T-helper 1 cell treated with Interleukin-12 subunit alpha and Interleukin-12 subunit beta and Interleukin-4 antibody, amounts not matched to agents 30 μg/mL and 1 μg/mL, for 36 hours (primary cell): ENCODE measurements around the gene TSPAN8.

Experiments
- H3K27ac Mint-ChIP-seq: one replicate; pipeline ENCODE4 v1.8.0; 2021; ENCODE audit warnings: mild to moderate bottlenecking, mixed read lengths
- H3K27me3 Mint-ChIP-seq: one replicate; pipeline ENCODE4 v1.8.0; 2021; ENCODE audit warnings: low read depth, mixed read lengths
- H3K36me3 Mint-ChIP-seq: one replicate; pipeline ENCODE4 v1.8.0; 2021; ENCODE audit warnings: low read depth, mixed read lengths
- H3K4me1 Mint-ChIP-seq: one replicate; pipeline ENCODE4 v1.8.0; 2021; ENCODE audit warnings: low read depth, mixed read lengths
- H3K4me3 Mint-ChIP-seq: one replicate; pipeline ENCODE4 v1.8.0; 2021; ENCODE audit warnings: mild to moderate bottlenecking, moderate library complexity, mixed read lengths
- H3K9me3 Mint-ChIP-seq: one replicate; pipeline ENCODE4 v1.8.0; 2021; ENCODE audit warnings: mixed read lengths

Gene TSPAN8

DNA sequence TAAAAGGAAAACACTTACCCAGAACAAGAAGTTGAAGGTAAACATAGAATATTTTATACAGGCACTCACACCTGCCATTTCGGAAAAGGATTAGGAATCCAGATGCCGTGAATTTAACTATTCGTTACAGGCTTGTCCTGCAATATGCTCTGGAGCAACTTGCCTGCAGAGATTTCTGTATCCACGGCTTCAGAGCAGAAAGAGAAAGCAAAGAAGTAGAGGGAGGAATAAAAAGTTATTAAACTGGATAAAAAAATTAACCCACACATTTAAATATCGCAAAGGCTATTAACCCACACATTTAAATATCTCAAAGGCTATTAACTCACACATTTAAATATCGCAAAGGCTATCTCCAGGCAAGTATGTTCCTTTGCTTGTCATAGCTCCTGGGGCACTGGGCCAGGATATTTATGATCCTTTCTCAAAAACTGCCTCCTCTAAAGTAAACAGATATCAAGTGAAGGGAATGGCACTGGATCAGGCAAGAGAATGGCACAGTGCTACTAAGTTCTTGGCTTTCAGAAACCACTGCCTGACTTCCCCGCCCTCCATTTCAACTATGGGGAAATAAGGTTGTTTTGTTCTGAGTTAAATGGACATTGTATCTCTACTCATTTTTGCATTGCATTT, at the start of gene TSPAN8:
TSS of gene TSPAN8 (minus strand) at position 399 of the 633 bp plus-strand sequence. CDS start at position 78, 321 bp downstream.
- Mint-ChIP-seq H3K4me3 (no peak within 1 kb of the TSS), H3K9me3 (no peaks in the 10 kb centered on the region), H3K27me3 (no peaks in the 10 kb centered on the region), H3K27ac (no peak within 1 kb of the TSS), H3K4me1 (no peaks in the 10 kb centered on the region), H3K36me3 (no peaks in the 10 kb centered on the region)

DNA sequence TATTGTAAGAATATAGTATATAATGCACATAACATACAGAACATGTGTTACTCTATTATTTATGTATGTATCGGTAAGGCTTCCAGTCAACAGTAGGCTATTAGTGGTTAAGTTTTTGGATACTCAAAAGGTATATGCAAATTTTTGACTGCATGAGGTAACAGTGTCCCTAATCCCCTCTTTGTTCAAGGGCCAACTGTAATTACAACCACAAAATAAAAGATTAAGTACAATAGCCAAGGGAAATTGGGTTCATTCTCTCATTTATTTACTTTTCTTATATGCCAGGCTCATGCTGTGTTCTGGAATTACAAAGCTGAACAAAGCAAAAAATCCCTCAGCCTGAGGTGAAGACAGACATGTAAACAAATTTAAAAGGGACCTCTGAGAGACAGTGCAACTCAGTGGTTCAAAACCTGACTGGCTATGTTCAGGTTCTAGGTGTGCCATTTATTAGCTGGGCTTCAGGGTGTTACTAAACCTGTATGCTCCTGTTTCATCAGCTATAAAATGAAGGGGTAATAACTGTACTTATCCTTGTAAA, 43.4 kb upstream of the TSPAN8 start:
- no peaks in the 10 kb centered on the region for H3K4me1 Mint-ChIP-seq
- no peak overlapping the region for H3K4me3 Mint-ChIP-seq
- H3K27me3 Mint-ChIP-seq, result no peaks in the 10 kb centered on the region
- H3K9me3 Mint-ChIP-seq, result no peaks in the 10 kb centered on the region
- H3K36me3 Mint-ChIP-seq, result no peaks in the 10 kb centered on the region
- H3K27ac Mint-ChIP-seq, result no peak overlapping the region

DNA sequence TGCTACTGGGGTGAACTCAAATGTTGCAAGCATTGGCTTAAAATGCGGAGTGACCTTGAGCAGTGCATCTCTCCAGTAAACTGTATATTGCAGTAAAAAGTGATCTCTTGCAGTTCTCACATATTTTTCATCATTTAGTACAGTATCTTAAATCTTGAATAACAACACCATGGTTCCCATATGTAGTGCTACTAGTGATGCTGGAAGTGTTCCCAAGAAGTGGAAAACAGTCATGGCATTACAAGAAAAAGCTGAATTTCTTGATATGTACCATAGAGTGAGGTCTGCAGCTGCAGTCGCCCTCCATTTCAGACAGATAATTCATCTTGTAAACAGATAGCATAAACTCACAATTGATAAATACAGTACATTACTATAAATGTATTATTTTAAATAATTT, 42.9 kb upstream of the TSPAN8 start:
- Mint-ChIP-seq H3K27ac (no peak overlapping the region), H3K4me3 (no peak overlapping the region), H3K36me3 (no peaks in the 10 kb centered on the region), H3K9me3 (no peaks in the 10 kb centered on the region), H3K4me1 (no peaks in the 10 kb centered on the region), H3K27me3 (no peaks in the 10 kb centered on the region)

DNA sequence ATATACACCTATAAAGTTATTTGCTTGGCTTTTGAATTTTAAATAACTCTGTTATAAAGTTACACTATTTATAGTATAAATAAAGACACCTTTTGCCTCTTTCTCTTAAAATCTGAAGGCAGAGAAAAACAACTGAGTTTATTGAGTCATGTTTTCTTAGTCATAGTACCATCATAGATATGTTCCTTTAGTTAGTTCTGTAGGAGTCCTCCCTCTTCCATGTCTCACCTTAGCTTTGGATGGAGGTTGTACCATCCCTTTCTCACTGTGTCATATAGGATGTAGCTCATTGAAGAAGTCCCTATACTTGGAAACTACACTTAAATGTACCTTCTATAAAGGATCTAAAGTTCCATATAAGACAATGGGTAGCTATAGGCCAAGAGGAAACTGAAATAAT, 39.7 kb upstream of the TSPAN8 start:
- no peaks in the 10 kb centered on the region for H3K9me3 Mint-ChIP-seq
- no peaks in the 10 kb centered on the region for H3K36me3 Mint-ChIP-seq
- no peak overlapping the region for H3K4me3 Mint-ChIP-seq

GRCh38 chr12:71195338-71195896, 37.6 kb upstream of the TSPAN8 start:
- no peaks in the 10 kb centered on the region for H3K36me3 Mint-ChIP-seq
- no peak overlapping the region for H3K4me3 Mint-ChIP-seq
- H3K27ac Mint-ChIP-seq, result no peak overlapping the region
- H3K27me3 Mint-ChIP-seq, result no peaks in the 10 kb centered on the region
- H3K4me1 Mint-ChIP-seq, result no peaks in the 10 kb centered on the region
- H3K9me3 Mint-ChIP-seq, result no peaks in the 10 kb centered on the region

More for the DNA sequence above, 39.7 kb upstream of the TSPAN8 start:
- Mint-ChIP-seq H3K27ac (no peak overlapping the region), H3K27me3 (no peaks in the 10 kb centered on the region), H3K4me1 (no peaks in the 10 kb centered on the region)

DNA sequence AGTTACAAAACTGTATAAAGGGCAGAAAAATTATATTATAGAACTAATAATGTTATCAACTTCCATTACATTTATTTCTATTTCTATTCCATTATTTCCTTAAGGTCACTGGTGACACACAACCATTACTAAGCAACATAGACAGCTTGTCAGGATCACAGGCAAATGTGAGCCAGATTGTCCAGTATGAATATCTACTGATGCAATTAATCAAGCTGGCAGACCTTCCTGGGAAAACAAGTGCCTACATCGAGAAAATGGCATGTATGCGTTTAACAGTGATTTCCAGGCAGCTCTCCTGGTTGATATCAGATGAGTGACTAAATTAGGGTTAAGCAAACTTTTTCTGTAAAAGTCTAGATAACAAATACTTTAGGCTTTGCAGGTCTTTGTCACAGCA, 36.9 kb upstream of the TSPAN8 start:
- Mint-ChIP-seq H3K36me3 (no peaks in the 10 kb centered on the region), H3K4me3 (no peak overlapping the region), H3K27ac (no peak overlapping the region), H3K27me3 (no peaks in the 10 kb centered on the region), H3K4me1 (no peaks in the 10 kb centered on the region), H3K9me3 (no peaks in the 10 kb centered on the region)

DNA sequence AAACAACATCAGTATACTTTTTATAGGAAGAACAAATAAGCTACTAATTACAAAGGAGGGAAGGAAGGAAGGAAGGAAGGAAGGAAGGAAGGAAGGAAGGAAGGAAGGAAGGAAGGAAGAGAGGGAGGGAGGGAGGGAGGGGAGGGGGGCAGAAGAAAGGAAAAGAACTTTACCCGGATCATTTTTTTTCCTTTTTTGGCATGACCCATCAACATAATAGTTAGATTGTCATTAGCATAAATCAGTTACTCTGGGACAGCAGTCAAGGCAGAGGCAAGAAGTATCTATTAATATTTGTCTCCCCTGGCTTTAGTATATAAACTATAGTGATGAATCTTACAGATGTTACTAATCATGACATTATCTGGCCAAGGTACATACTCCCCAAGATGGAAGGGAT, 35.2 kb upstream of the TSPAN8 start:
- Mint-ChIP-seq H3K36me3 (no peaks in the 10 kb centered on the region), H3K27ac (no peak overlapping the region), H3K9me3 (no peaks in the 10 kb centered on the region), H3K27me3 (no peaks in the 10 kb centered on the region), H3K4me3 (no peak overlapping the region), H3K4me1 (no peaks in the 10 kb centered on the region)

- Mint-ChIP-seq H3K4me1 (no peaks in the 10 kb centered on the region), H3K27ac (no peak overlapping the region), H3K27me3 (no peaks in the 10 kb centered on the region), H3K36me3 (no peaks in the 10 kb centered on the region), H3K9me3 (no peaks in the 10 kb centered on the region), H3K4me3 (no peak overlapping the region)
These were observed 33.9 kb upstream of the TSPAN8 start for GRCh38 chr12:71191509-71192196.

GRCh38 chr12:71190822-71191221, 33.0 kb upstream of the TSPAN8 start:
- no peaks in the 10 kb centered on the region for H3K36me3 Mint-ChIP-seq
- no peaks in the 10 kb centered on the region for H3K4me1 Mint-ChIP-seq
- H3K4me3 Mint-ChIP-seq, result no peak overlapping the region
- no peaks in the 10 kb centered on the region for H3K9me3 Mint-ChIP-seq
- H3K27me3 Mint-ChIP-seq, result no peaks in the 10 kb centered on the region
- H3K27ac Mint-ChIP-seq, result no peak overlapping the region

DNA sequence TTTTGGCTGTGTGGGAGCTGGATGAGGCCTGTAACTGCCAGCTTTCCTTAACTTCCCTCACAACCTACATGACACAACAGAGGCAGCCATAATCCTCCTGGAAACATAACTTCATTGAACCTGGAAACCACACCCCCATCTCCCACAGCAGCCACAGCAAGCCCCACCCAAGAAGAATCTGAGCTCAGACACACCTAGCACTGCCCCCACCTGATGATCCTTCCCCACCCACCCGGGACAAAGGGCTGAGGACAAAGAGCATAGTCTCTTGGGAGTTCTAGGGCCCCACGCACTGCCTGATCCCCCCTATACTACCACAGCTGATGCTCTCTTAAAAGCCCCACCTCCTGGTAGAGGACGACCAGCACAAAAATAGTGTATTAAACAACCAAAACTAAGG, 29.6 kb upstream of the TSPAN8 start:
- H3K27me3 Mint-ChIP-seq, result no peaks in the 10 kb centered on the region
- H3K27ac Mint-ChIP-seq, result no peak overlapping the region
- no peak overlapping the region for H3K4me3 Mint-ChIP-seq
- no peaks in the 10 kb centered on the region for H3K4me1 Mint-ChIP-seq
- no peaks in the 10 kb centered on the region for H3K36me3 Mint-ChIP-seq
- no peaks in the 10 kb centered on the region for H3K9me3 Mint-ChIP-seq

GRCh38 chr12:71186571-71187288, 28.9 kb upstream of the TSPAN8 start:
- Mint-ChIP-seq H3K4me3 (no peak overlapping the region), H3K36me3 (no peaks in the 10 kb centered on the region), H3K27me3 (no peaks in the 10 kb centered on the region), H3K4me1 (no peaks in the 10 kb centered on the region), H3K9me3 (no peaks in the 10 kb centered on the region), H3K27ac (no peak overlapping the region)

DNA sequence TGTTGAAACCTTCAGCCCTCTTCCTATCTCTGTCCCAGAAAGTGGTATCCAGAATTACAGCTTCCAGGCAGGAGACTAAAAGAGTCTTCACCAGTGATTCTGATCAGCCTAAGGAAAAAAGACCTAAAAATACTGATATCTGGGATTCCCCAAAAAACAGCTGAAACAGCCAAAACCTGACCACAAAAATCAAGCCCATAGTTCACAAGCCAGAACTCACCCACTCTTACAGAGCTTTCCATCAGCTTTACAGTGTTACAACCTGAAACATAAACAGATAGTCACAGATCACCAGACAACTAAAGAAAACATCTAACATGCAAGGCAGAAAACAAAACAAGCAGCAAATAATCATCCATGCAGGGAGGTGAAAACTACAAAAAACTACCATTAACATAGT, 26.0 kb upstream of the TSPAN8 start:
- Mint-ChIP-seq H3K9me3 (no peaks in the 10 kb centered on the region), H3K4me1 (no peaks in the 10 kb centered on the region), H3K4me3 (no peak overlapping the region), H3K27me3 (no peaks in the 10 kb centered on the region), H3K36me3 (no peaks in the 10 kb centered on the region), H3K27ac (no peak overlapping the region)

DNA sequence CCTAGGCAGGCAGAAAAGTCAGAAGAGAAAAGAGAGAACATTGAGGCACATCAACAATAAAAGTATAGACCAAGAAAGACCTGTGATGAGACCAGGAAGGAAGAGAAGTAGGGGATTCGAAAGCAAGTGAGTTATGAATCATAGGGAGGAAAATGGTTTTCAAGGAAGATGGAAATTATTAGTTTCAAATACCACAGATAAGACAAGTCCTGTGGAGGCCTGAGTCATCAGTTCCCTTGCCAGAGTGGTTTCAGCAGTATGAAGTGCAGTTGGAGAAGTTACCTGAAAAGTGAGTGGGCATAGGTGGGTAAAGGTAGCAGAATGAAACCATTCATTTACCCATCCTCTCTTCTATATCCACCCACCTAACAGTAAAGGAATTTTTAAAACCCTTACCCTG, 25.2 kb upstream of the TSPAN8 start:
- no peaks in the 10 kb centered on the region for H3K4me1 Mint-ChIP-seq
- H3K27me3 Mint-ChIP-seq, result no peaks in the 10 kb centered on the region
- no peaks in the 10 kb centered on the region for H3K36me3 Mint-ChIP-seq
- H3K4me3 Mint-ChIP-seq, result no peak overlapping the region
- H3K27ac Mint-ChIP-seq, result no peak overlapping the region
- no peaks in the 10 kb centered on the region for H3K9me3 Mint-ChIP-seq

DNA sequence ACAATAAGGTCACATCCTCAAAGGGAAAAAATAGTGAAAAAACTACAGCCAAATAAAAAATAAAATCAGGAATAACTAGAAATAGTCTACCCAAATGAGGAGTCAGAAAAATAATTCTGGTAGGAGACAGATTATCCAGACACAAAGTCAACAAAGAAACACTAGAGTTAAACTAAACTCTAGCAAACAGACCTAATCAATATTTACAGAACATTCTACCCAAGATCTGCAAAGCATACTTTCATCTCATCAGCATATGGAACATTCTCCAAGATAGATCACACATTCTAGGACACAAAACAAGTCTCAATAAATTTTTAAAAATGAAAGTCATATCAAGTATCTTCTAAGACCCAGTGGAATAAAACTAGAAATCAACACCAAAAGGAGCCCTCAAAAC, 20.4 kb upstream of the TSPAN8 start:
- no peak overlapping the region for H3K27ac Mint-ChIP-seq
- no peaks in the 10 kb centered on the region for H3K4me1 Mint-ChIP-seq
- H3K36me3 Mint-ChIP-seq, result no peaks in the 10 kb centered on the region
- no peaks in the 10 kb centered on the region for H3K27me3 Mint-ChIP-seq
- no peaks in the 10 kb centered on the region for H3K9me3 Mint-ChIP-seq
- H3K4me3 Mint-ChIP-seq, result no peak overlapping the region

GRCh38 chr12:71174825-71175224, 17.0 kb upstream of the TSPAN8 start:
- Mint-ChIP-seq H3K36me3 (no peaks in the 10 kb centered on the region), H3K4me3 (no peak overlapping the region), H3K9me3 (no peaks in the 10 kb centered on the region)

More at GRCh38 chr12:71174825-71175224, 17.0 kb upstream of the TSPAN8 start:
- Mint-ChIP-seq H3K4me1 (no peaks in the 10 kb centered on the region), H3K27me3 (no peaks in the 10 kb centered on the region), H3K27ac (no peak overlapping the region)
